OCI-LY1 (cell line): Measurements from ENCODE around the gene ATL1.

ENCODE experiments used
- EZH2 ChIP-seq: fragments of 200-600 bp; sonication (generic), shearing (Covaris generic); IDR thresholded peaks from 2 replicates; pipeline ENCODE4 v1.8.0; 2017; ENCODE audit warnings: borderline replicate concordance, mixed run types, mild to moderate bottlenecking, antibody characterized with exemption, low read length, moderate library complexity, mixed read lengths
- TF ChIP-seq, protein P1 (sequence below): fragments of 200-600 bp; sonication (generic), shearing (Covaris generic); IDR thresholded peaks from 2 replicates; pipeline ENCODE4 v1.5.1; 2017; ENCODE audit warnings: mild to moderate bottlenecking, antibody characterized with exemption, low read length, moderate library complexity, mixed read lengths

DNA sequence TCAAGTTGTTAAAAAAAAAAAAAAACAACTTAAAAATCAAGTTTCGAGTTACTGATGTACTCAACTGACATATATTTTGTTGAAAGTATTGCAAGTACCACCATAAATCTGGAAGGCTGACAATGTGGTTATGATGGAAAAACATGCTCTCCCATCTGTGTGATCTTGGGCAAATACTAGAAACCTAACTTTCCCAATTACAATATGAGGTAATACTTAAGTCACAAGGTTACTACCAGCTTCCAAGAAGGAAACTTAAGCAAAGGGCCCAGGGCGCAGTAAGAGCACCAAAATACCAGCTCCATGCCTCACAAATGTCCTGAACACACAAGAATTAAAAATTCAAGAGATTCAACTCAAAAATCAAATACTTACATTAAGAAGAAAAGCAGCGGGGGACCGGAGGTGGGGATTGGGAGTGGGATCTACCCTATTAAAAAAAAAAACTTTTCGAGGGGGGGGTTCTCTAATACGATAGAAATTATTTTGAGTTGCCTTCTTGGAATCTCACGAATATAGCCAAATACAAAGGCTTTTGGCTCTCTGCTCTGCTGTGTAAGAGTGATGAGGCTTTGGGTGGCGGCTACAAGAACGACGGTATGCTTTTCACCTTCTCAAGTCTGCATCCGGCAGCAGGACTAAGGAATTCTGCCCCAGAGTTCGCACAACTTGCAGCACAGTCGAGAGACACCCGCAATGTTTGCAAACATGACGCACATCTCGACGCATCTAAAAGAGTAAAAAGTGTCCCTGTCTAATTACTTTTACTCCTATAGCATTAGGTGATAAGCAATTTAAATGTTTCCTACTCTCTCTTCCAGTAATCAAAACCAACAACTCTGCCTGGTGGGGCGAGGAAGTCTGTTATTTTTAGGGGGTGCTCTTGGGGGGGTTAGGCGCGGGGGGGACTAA lies 107.1 kb downstream of the ATL1 start:
- TF ChIP-seq, protein P1, sequence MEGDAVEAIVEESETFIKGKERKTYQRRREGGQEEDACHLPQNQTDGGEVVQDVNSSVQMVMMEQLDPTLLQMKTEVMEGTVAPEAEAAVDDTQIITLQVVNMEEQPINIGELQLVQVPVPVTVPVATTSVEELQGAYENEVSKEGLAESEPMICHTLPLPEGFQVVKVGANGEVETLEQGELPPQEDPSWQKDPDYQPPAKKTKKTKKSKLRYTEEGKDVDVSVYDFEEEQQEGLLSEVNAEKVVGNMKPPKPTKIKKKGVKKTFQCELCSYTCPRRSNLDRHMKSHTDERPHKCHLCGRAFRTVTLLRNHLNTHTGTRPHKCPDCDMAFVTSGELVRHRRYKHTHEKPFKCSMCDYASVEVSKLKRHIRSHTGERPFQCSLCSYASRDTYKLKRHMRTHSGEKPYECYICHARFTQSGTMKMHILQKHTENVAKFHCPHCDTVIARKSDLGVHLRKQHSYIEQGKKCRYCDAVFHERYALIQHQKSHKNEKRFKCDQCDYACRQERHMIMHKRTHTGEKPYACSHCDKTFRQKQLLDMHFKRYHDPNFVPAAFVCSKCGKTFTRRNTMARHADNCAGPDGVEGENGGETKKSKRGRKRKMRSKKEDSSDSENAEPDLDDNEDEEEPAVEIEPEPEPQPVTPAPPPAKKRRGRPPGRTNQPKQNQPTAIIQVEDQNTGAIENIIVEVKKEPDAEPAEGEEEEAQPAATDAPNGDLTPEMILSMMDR, result no peak
- TF ChIP-seq EZH2, result no peak
